GM18861 (cell line): ENCODE measurements around the gene NTMT1.

Experiments used
- ATAC-seq: cut with Tn5 transposase; IDR thresholded peaks from one replicate; pipeline ENCODE4 v1.9.1; 2021; ENCODE audit not compliant: unreplicated experiment

Gene NTMT1

GRCh38 chr9:129613520-129614175, 12.3 kb upstream of the NTMT1 start:
- no peak for ATAC-seq

GRCh38 chr9:129614932-129615331, 11.0 kb upstream of the NTMT1 start:
- ATAC-seq, result no peak

- no peak for ATAC-seq
Measured at GRCh38 chr9:129615407-129616285, 10.3 kb upstream of the NTMT1 start.

- ATAC-seq, result no peak
Measured at GRCh38 chr9:129617167-129617566, 8.8 kb upstream of the NTMT1 start.

GRCh38 chr9:129619787-129620668, 5.9 kb upstream of the NTMT1 start:
- ATAC-seq, result no peak

- no peak for ATAC-seq
Measured at GRCh38 chr9:129620669-129621295, 5.2 kb upstream of the NTMT1 start, which contains the start of gene C9orf50. Gene C9orf50 (minus strand): TSS chr9:129621101. CDS start chr9:129620574, 527 bp downstream.

- ATAC-seq, result no peak
Measured at GRCh38 chr9:129623331-129623730, 2.6 kb upstream of the NTMT1 start.

GRCh38 chr9:129624168-129624759, 1.7 kb upstream of the NTMT1 start:
- ATAC-seq, result no peak

GRCh38 chr9:129624947-129625346, 1.0 kb upstream of the NTMT1 start:
- no peak for ATAC-seq

GRCh38 chr9:129626625-129627284, 792 bp downstream of the NTMT1 start:
- ATAC-seq, result no peak

- no peak for ATAC-seq
Measured at GRCh38 chr9:129627556-129628440, 1.8 kb downstream of the NTMT1 start.

GRCh38 chr9:129628709-129629108, 2.7 kb downstream of the NTMT1 start:
- ATAC-seq, result no peak

GRCh38 chr9:129629251-129629820, 3.4 kb downstream of the NTMT1 start:
- no peak for ATAC-seq

GRCh38 chr9:129630967-129631673, 5.2 kb downstream of the NTMT1 start:
- no peak for ATAC-seq

- ATAC-seq, result no peak
Measured at GRCh38 chr9:129631674-129632129, 5.7 kb downstream of the NTMT1 start.

GRCh38 chr9:129632460-129632859, 6.5 kb downstream of the NTMT1 start:
- ATAC-seq, result no peak

GRCh38 chr9:129633207-129633606, 7.2 kb downstream of the NTMT1 start:
- no peak for ATAC-seq

GRCh38 chr9:129633848-129634247, 7.9 kb downstream of the NTMT1 start:
- no peak for ATAC-seq
